ENCODE data around the gene MAN1A1. TPM values are rescaled to one million over a fixed set of nuclear protein-coding genes. Genes with fewer than 3 reads are reported as not detected.
A peak's percentile ranks its signal among the peaks of the same experiment; 100 is the strongest.

The MAN1A1 gene
- total and polyA plus RNA-seq, 2 experiments from 2014 or later: 117 to 245 TPM

DNA sequence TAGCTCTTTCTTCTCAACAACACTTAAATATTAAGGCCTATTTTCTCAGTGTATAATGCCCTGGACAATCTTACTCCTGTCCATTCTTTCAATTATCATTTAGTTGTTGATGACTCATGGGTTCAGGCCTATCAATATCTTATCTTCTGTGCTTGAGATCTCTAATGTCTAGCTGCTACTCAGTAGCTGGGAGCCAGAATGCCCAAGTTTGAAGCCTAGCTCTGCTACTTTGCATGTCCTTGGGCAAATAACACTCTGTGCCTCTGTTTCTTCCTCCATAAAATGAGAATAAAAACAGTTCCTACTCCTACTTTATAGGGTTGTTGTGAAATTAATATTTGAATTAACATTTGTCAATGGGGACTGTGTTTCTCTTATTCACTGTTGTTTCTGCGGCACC lies 69.5 kb downstream of the MAN1A1 start:
- Histone ChIP-seq H3K9me2 (replicated peaks; ENCODE audit: insufficient read depth) (no peaks in the 10 kb centered on the region), H3K27ac (no peak overlapping the region), H3K9me3 (ENCODE audit: low read depth) (no peaks in the 10 kb centered on the region), H4K20me1 (ENCODE audit: insufficient read depth, poor library complexity, severe bottlenecking) (no peaks in the 10 kb centered on the region), H2AFZ (no peak overlapping the region), H3K36me3 (replicated peaks; ENCODE audit: insufficient read depth, low read depth) (no peaks in the 10 kb centered on the region), H3K4me1 (ENCODE audit: insufficient read depth) (peaks cover 7% of the 10 kb centered on the region), H3K4me2 (no peak overlapping the region), H3K27me3 (no peaks in the 10 kb centered on the region), H3K79me2 (peaks cover 62% of the 10 kb centered on the region), H3K4me3 (no peak overlapping the region)
- no peak for DNase-seq (ENCODE audit: low spot score)
- TF ChIP-seq, protein P1, sequence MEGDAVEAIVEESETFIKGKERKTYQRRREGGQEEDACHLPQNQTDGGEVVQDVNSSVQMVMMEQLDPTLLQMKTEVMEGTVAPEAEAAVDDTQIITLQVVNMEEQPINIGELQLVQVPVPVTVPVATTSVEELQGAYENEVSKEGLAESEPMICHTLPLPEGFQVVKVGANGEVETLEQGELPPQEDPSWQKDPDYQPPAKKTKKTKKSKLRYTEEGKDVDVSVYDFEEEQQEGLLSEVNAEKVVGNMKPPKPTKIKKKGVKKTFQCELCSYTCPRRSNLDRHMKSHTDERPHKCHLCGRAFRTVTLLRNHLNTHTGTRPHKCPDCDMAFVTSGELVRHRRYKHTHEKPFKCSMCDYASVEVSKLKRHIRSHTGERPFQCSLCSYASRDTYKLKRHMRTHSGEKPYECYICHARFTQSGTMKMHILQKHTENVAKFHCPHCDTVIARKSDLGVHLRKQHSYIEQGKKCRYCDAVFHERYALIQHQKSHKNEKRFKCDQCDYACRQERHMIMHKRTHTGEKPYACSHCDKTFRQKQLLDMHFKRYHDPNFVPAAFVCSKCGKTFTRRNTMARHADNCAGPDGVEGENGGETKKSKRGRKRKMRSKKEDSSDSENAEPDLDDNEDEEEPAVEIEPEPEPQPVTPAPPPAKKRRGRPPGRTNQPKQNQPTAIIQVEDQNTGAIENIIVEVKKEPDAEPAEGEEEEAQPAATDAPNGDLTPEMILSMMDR (IDR thresholded peaks at IDR 0.05; ENCODE audit: poor library complexity): no peak
- TF ChIP-seq EZH2 (IDR thresholded peaks at IDR 0.05; ENCODE audit: borderline replicate concordance) (no peak), EZH2phosphoT487 (IDR thresholded peaks at IDR 0.05; ENCODE audit: low read depth, severe bottlenecking, unreplicated experiment) (no peak)
- 96% methylated on average over 1 of the region's 1 CpG for WGBS (ENCODE audit: low lambda C conversion rate, missing lambda C conversion rate)

DNA sequence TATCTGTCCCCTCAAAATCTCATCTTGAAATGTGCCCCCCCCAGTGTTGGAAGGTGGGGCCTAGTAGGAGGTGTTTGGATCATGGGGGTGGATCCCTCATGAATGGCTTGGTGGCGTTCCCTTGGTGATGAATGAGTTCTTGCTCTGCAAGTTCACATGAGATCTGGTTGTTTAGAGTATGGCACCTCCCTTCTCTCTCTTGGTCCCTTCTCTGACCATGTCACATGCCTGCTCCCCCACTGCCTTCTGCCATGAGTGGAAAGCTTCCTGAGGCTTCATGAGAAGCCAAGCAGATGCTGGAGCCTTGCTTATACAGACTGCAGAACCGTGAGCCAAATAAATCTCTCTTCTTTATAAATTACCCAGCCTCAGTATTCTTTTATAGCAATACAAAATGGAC lies 70.9 kb downstream of the MAN1A1 start:
- Histone ChIP-seq H3K4me1 (ENCODE audit: insufficient read depth) (peaks cover 7% of the 10 kb centered on the region), H3K79me2 (peaks cover 60% of the 10 kb centered on the region), H3K27ac (no peak overlapping the region), H3K27me3 (no peaks in the 10 kb centered on the region), H3K9me3 (ENCODE audit: low read depth) (no peaks in the 10 kb centered on the region), H4K20me1 (ENCODE audit: insufficient read depth, poor library complexity, severe bottlenecking) (no peaks in the 10 kb centered on the region), H3K36me3 (replicated peaks; ENCODE audit: insufficient read depth, low read depth) (no peaks in the 10 kb centered on the region), H2AFZ (no peak overlapping the region), H3K4me3 (no peak overlapping the region), H3K9me2 (replicated peaks; ENCODE audit: insufficient read depth) (no peaks in the 10 kb centered on the region), H3K4me2 (no peak overlapping the region)
- DNase-seq (ENCODE audit: low spot score): no peak
- TF ChIP-seq EZH2phosphoT487 (IDR thresholded peaks at IDR 0.05; ENCODE audit: low read depth, severe bottlenecking, unreplicated experiment) (no peak), EZH2 (IDR thresholded peaks at IDR 0.05; ENCODE audit: borderline replicate concordance) (no peak)
- WGBS (ENCODE audit: low lambda C conversion rate, missing lambda C conversion rate): 85% methylated on average over 2 of the region's 2 CpGs

DNA sequence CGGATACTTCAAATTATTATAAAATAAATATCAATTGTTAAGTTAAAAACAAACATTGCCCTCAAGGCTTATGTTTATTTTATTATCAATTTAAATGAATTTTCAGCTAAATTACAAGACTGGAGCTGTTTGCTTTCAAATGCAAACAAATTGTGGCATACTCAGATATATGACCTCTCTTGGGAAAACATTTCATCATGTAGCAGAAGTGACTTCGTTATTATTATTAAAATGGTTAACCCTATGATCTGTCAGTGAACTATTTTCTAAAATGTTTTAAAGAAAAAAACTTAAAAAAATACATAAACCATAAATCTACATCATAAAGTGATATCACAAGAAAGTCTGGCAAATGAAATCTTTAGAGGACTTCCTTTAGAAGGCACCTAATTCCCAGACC lies 72.5 kb downstream of the MAN1A1 start:
- H3K27me3 ChIP-seq: no peaks in the 10 kb centered on the region
- no peak overlapping the region for H2AFZ ChIP-seq
- H3K4me3 ChIP-seq: no peak overlapping the region
- peaks cover 61% of the 10 kb centered on the region for H3K79me2 ChIP-seq
- H3K9me2 ChIP-seq (replicated peaks; ENCODE audit: insufficient read depth): no peaks in the 10 kb centered on the region
- no peak for DNase-seq (ENCODE audit: low spot score)
- peaks cover 4% of the 10 kb centered on the region for H3K4me1 ChIP-seq (ENCODE audit: insufficient read depth)
- H3K4me2 ChIP-seq: no peak overlapping the region
- TF ChIP-seq, protein P1 (IDR thresholded peaks at IDR 0.05; ENCODE audit: poor library complexity): no peak
- TF ChIP-seq EZH2 (IDR thresholded peaks at IDR 0.05; ENCODE audit: borderline replicate concordance) (no peak), EZH2phosphoT487 (IDR thresholded peaks at IDR 0.05; ENCODE audit: low read depth, severe bottlenecking, unreplicated experiment) (no peak)
- 45% methylated on average over 2 of the region's 2 CpGs for WGBS (ENCODE audit: low lambda C conversion rate, missing lambda C conversion rate)
- H3K36me3 ChIP-seq (replicated peaks; ENCODE audit: insufficient read depth, low read depth): no peaks in the 10 kb centered on the region
- H3K9me3 ChIP-seq (ENCODE audit: low read depth): no peaks in the 10 kb centered on the region
- no peaks in the 10 kb centered on the region for H4K20me1 ChIP-seq (ENCODE audit: insufficient read depth, poor library complexity, severe bottlenecking)
- H3K27ac ChIP-seq: no peak overlapping the region

DNA sequence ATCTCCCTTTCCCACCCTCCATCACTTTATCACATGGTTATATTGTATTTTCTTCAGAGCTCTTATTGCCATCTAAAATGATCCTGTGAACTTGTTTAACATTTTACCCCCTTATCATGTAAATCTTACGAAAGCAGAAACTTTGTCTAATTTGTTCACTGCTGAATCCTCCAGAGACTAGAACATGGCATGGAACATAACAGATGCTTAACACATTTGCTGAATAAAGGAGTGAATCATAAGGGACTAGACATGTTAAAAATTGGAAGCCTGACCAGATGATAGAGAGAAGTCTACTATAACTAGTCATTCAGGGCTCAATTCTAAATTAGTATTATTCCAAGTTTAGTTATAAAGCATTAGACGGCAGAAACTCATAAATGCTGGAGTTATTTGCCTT lies 73.3 kb downstream of the MAN1A1 start:
- no peaks in the 10 kb centered on the region for H3K9me2 ChIP-seq (replicated peaks; ENCODE audit: insufficient read depth)
- peaks cover 62% of the 10 kb centered on the region for H3K79me2 ChIP-seq
- no peaks in the 10 kb centered on the region for H3K36me3 ChIP-seq (replicated peaks; ENCODE audit: insufficient read depth, low read depth)
- H3K4me1 ChIP-seq (ENCODE audit: insufficient read depth): peaks cover 3% of the 10 kb centered on the region
- WGBS (ENCODE audit: low lambda C conversion rate, missing lambda C conversion rate): 79% methylated on average over 2 of the region's 2 CpGs
- H3K27ac ChIP-seq: peak overlapping the region; percentile 6
- H2AFZ ChIP-seq: no peak overlapping the region
- no peak overlapping the region for H3K4me3 ChIP-seq
- H4K20me1 ChIP-seq (ENCODE audit: insufficient read depth, poor library complexity, severe bottlenecking): no peaks in the 10 kb centered on the region
- TF ChIP-seq, protein P1 (IDR thresholded peaks at IDR 0.05; ENCODE audit: poor library complexity): no peak
- H3K27me3 ChIP-seq: no peaks in the 10 kb centered on the region
- H3K9me3 ChIP-seq (ENCODE audit: low read depth): no peaks in the 10 kb centered on the region
- DNase-seq (ENCODE audit: low spot score): no peak
- no peak overlapping the region for H3K4me2 ChIP-seq

Data from hepatocyte (in vitro differentiated cells).